HG02840 (cell line): ENCODE measurements around the gene CAPN8.

Source experiments
- ATAC-seq: cut with Tn5 transposase; IDR thresholded peaks from one replicate; pipeline ENCODE4 v1.9.1; 2021; ENCODE audit warnings: mild to moderate bottlenecking, moderate library complexity, moderate number of reproducible peaks; ENCODE audit not compliant: unreplicated experiment, low FRiP score

The CAPN8 gene

DNA sequence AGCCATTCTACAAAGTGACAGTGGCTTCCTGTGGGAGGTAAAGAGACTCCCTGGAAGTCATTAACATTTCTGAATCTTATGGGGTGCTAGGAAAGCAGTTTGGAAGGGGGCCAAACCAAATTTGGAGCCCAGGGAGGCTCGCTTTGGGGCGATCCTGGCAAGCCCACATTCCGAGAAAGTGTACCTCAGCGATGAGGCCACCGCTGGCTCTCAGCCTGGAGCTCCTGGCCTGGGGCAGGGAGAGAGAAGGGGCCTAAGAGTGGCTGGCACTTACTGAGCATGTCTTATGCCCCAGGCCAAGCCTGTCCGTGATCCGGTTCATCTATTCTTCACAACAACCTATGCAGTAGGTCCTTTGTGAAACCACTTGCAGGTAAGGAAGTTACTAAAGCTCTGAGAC lies 173.5 kb downstream of the CAPN8 start:
- no peak for ATAC-seq
